Mesendoderm (in vitro differentiated cells): Measurements from ENCODE around the gene OR2F2.

ENCODE experiments used
- DNase-seq: peaks from one replicate; pipeline ENCODE4 v3.0.0; 2013
- H2AK5ac ChIP-seq: 2 replicates; pipeline ENCODE4 v1.6.1; 2013; ENCODE audit warnings: low read length, inconsistent platforms
- H2BK120ac ChIP-seq: 2 replicates; pipeline ENCODE4 v1.6.1; 2013; ENCODE audit warnings: low read depth, mild to moderate bottlenecking, low read length, moderate library complexity, mixed read lengths
- H2BK15ac ChIP-seq: replicated peaks from 2 replicates; pipeline ENCODE4 v1.6.1; 2013; ENCODE audit warnings: low read depth, mild to moderate bottlenecking, moderate library complexity
- H2BK5ac ChIP-seq: 2 replicates; pipeline ENCODE4 v1.6.1; 2013; ENCODE audit warnings: low read length, inconsistent platforms
- H3K18ac ChIP-seq: 2 replicates; pipeline ENCODE4 v1.6.1; 2013; ENCODE audit warnings: mild to moderate bottlenecking, low read length, mixed read lengths
- H3K23ac ChIP-seq: one replicate; pipeline ENCODE4 v1.6.1; 2013; ENCODE audit warnings: low read length
- H3K27ac ChIP-seq: 2 replicates; pipeline ENCODE4 v1.5.1; 2013; ENCODE audit warnings: low read depth, mild to moderate bottlenecking, inconsistent platforms, low read length, moderate library complexity
- H3K27me3 ChIP-seq: 2 replicates; pipeline ENCODE4 v1.6.1; 2013; ENCODE audit warnings: low read length, control low read depth, mild to moderate bottlenecking, inconsistent platforms; ENCODE audit not compliant: insufficient read depth, poor library complexity
- H3K36me3 ChIP-seq: 2 replicates; pipeline ENCODE4 v1.6.1; 2013; ENCODE audit warnings: low read length, inconsistent platforms; ENCODE audit not compliant: control insufficient read depth, insufficient read depth
- H3K4ac ChIP-seq: one replicate; pipeline ENCODE4 v1.6.1; 2013; ENCODE audit warnings: low read depth, mild to moderate bottlenecking, low read length, moderate library complexity
- H3K4me1 ChIP-seq: 2 replicates; pipeline ENCODE4 v1.6.1; 2013; ENCODE audit warnings: low read depth, low read length, inconsistent platforms; ENCODE audit not compliant: control insufficient read depth
- H3K4me2 ChIP-seq: 2 replicates; pipeline ENCODE4 v1.6.1; 2013; ENCODE audit warnings: low read length
- H3K4me3 ChIP-seq: 2 replicates; pipeline ENCODE4 v1.5.1; 2013; ENCODE audit warnings: mild to moderate bottlenecking, low read length
- H3K56ac ChIP-seq: one replicate; pipeline ENCODE4 v1.6.1; 2013; ENCODE audit warnings: low read length
- H3K79me1 ChIP-seq: 2 replicates; pipeline ENCODE4 v1.6.1; 2013; ENCODE audit warnings: low read length, inconsistent platforms
- H3K79me2 ChIP-seq: 2 replicates; pipeline ENCODE4 v1.6.1; 2013; ENCODE audit warnings: mild to moderate bottlenecking, low read length; ENCODE audit not compliant: control insufficient read depth, insufficient read depth
- H3K9ac ChIP-seq: 2 replicates; pipeline ENCODE4 v1.6.1; 2013; ENCODE audit warnings: low read length, inconsistent platforms
- H4K5ac ChIP-seq: one replicate; pipeline ENCODE4 v1.6.1; 2013; ENCODE audit warnings: low read length
- H4K8ac ChIP-seq: one replicate; pipeline ENCODE4 v1.6.1; 2013; ENCODE audit warnings: low read depth, mild to moderate bottlenecking, control low read depth, low read length, moderate library complexity
- WGBS: extraction: QIAGEN DNeasy Blood & Tissue Kit; methylation state at CpG from one replicate; pipeline ENCODE4 v1.1.7; 2013; ENCODE audit warnings: low lambda C conversion rate, missing lambda C conversion rate; ENCODE audit not compliant: insufficient coverage; ENCODE audit errors: extremely low coverage; 5-methylcytosine and 5-hydroxymethylcytosine counted together

The OR2F2 gene

GRCh38 chr7:143983960-143984359 is 48.9 kb downstream of the OR2F2 start:
- Histone ChIP-seq H3K4me2 (no peak overlapping the region), H3K18ac (no peak overlapping the region), H3K56ac (no peak overlapping the region), H3K23ac (no peak overlapping the region), H3K9ac (no peak overlapping the region), H2BK15ac (no peak overlapping the region), H3K27me3 (no peaks in the 10 kb centered on the region), H3K79me2 (no peaks in the 10 kb centered on the region), H3K4me3 (no peak overlapping the region), H2BK120ac (no peak overlapping the region), H4K8ac (no peak overlapping the region), H3K79me1 (no peaks in the 10 kb centered on the region), H3K4me1 (peaks cover 2% of the 10 kb centered on the region), H2BK5ac (no peak overlapping the region), H3K27ac (no peak overlapping the region), H3K4ac (no peak overlapping the region), H2AK5ac (no peak overlapping the region), H4K5ac (no peak overlapping the region), H3K36me3 (no peaks in the 10 kb centered on the region)
- WGBS, result no CpG with 5 or more reads among the region's 5 CpGs
- no peak for DNase-seq
